Stimulated activated naive CD8-positive, alpha-beta T cell treated with anti-CD3 and anti-CD28 coated beads, Interleukin-15, Interleukin-2, amounts not matched to agents 100 ng/mL and 50 ng/mL, for 24 hours (primary cell): ENCODE measurements around the gene UBE2L5.

ENCODE experiments used
- H3K27ac Mint-ChIP-seq: one replicate; pipeline ENCODE4 v1.8.0; 2021; ENCODE audit warnings: mild to moderate bottlenecking, mixed read lengths
- H3K27me3 Mint-ChIP-seq: one replicate; pipeline ENCODE4 v1.8.0; 2021; ENCODE audit warnings: mixed read lengths
- H3K36me3 Mint-ChIP-seq: one replicate; pipeline ENCODE4 v1.8.0; 2021; ENCODE audit warnings: low read depth, mixed read lengths
- H3K4me1 Mint-ChIP-seq: one replicate; pipeline ENCODE4 v1.8.0; 2021; ENCODE audit warnings: low read depth, mixed read lengths
- H3K4me3 Mint-ChIP-seq: one replicate; pipeline ENCODE4 v1.8.0; 2021; ENCODE audit warnings: mild to moderate bottlenecking, mixed read lengths
- H3K9me3 Mint-ChIP-seq: one replicate; pipeline ENCODE4 v1.8.0; 2021; ENCODE audit warnings: mixed read lengths

Gene UBE2L5

GRCh38 chr13:30415430-30416030 lies 6.8 kb upstream of the UBE2L5 start:
- Mint-ChIP-seq H3K27me3 (no peaks in the 10 kb centered on the region), H3K27ac (no peak overlapping the region), H3K36me3 (no peaks in the 10 kb centered on the region), H3K4me1 (peaks cover 17% of the 10 kb centered on the region), H3K4me3 (no peak overlapping the region), H3K9me3 (no peaks in the 10 kb centered on the region)

- Mint-ChIP-seq H3K36me3 (no peaks in the 10 kb centered on the region), H3K9me3 (no peaks in the 10 kb centered on the region), H3K4me3 (no peak overlapping the region), H3K27me3 (no peaks in the 10 kb centered on the region), H3K4me1 (peaks cover 23% of the 10 kb centered on the region), H3K27ac (no peak overlapping the region)
These were observed 5.8 kb upstream of the UBE2L5 start for GRCh38 chr13:30416471-30416870.

- H3K9me3 Mint-ChIP-seq: no peaks in the 10 kb centered on the region
- no peaks in the 10 kb centered on the region for H3K36me3 Mint-ChIP-seq
- H3K4me1 Mint-ChIP-seq: peaks cover 24% of the 10 kb centered on the region
- no peaks in the 10 kb centered on the region for H3K27me3 Mint-ChIP-seq
- H3K4me3 Mint-ChIP-seq: no peak overlapping the region
- H3K27ac Mint-ChIP-seq: no peak overlapping the region
These were observed 4.1 kb upstream of the UBE2L5 start for GRCh38 chr13:30418075-30418716.

GRCh38 chr13:30418717-30419459 lies 3.4 kb upstream of the UBE2L5 start:
- Mint-ChIP-seq H3K27ac (no peak overlapping the region), H3K27me3 (no peaks in the 10 kb centered on the region), H3K9me3 (no peaks in the 10 kb centered on the region), H3K4me1 (peaks cover 24% of the 10 kb centered on the region), H3K4me3 (no peak overlapping the region), H3K36me3 (no peaks in the 10 kb centered on the region)

- Mint-ChIP-seq H3K27ac (no peak overlapping the region), H3K4me1 (peaks cover 14% of the 10 kb centered on the region), H3K4me3 (peak overlapping the region; percentile 80), H3K36me3 (no peaks in the 10 kb centered on the region), H3K27me3 (no peaks in the 10 kb centered on the region), H3K9me3 (no peaks in the 10 kb centered on the region)
These were observed 920 bp upstream of the UBE2L5 start for GRCh38 chr13:30421093-30422053.

GRCh38 chr13:30423891-30424290 lies 1.6 kb downstream of the UBE2L5 start:
- Mint-ChIP-seq H3K4me3 (no peak overlapping the region), H3K27ac (no peak overlapping the region), H3K27me3 (no peaks in the 10 kb centered on the region), H3K4me1 (peaks cover 16% of the 10 kb centered on the region), H3K9me3 (no peaks in the 10 kb centered on the region), H3K36me3 (no peaks in the 10 kb centered on the region)

- H3K9me3 Mint-ChIP-seq: no peaks in the 10 kb centered on the region
- no peak overlapping the region for H3K27ac Mint-ChIP-seq
- H3K36me3 Mint-ChIP-seq: no peaks in the 10 kb centered on the region
These were observed 6.9 kb downstream of the UBE2L5 start for GRCh38 chr13:30429235-30429634.

GRCh38 chr13:30429721-30430694 lies 7.7 kb downstream of the UBE2L5 start:
- no peaks in the 10 kb centered on the region for H3K9me3 Mint-ChIP-seq
- H3K27ac Mint-ChIP-seq: peak overlapping the region; percentile 97
- peak overlapping the region; percentile 79 for H3K4me3 Mint-ChIP-seq
- H3K4me1 Mint-ChIP-seq: peaks cover 34% of the 10 kb centered on the region
- H3K36me3 Mint-ChIP-seq: no peaks in the 10 kb centered on the region
- no peaks in the 10 kb centered on the region for H3K27me3 Mint-ChIP-seq

More at GRCh38 chr13:30429235-30429634, 6.9 kb downstream of the UBE2L5 start:
- Mint-ChIP-seq H3K4me3 (no peak overlapping the region), H3K4me1 (peaks cover 34% of the 10 kb centered on the region), H3K27me3 (no peaks in the 10 kb centered on the region)

- H3K4me3 Mint-ChIP-seq: peak overlapping the region; percentile 79
- H3K4me1 Mint-ChIP-seq: peaks cover 34% of the 10 kb centered on the region
- H3K27me3 Mint-ChIP-seq: no peaks in the 10 kb centered on the region
- H3K27ac Mint-ChIP-seq: peak overlapping the region; percentile 97
- no peaks in the 10 kb centered on the region for H3K36me3 Mint-ChIP-seq
- no peaks in the 10 kb centered on the region for H3K9me3 Mint-ChIP-seq
These were observed 9.1 kb downstream of the UBE2L5 start for GRCh38 chr13:30431269-30431940.

- H3K4me1 Mint-ChIP-seq: peaks cover 15% of the 10 kb centered on the region
- no peaks in the 10 kb centered on the region for H3K36me3 Mint-ChIP-seq
- H3K27ac Mint-ChIP-seq: no peak overlapping the region
- H3K27me3 Mint-ChIP-seq: no peaks in the 10 kb centered on the region
- H3K4me3 Mint-ChIP-seq: no peak overlapping the region
- no peaks in the 10 kb centered on the region for H3K9me3 Mint-ChIP-seq
These were observed 13.7 kb downstream of the UBE2L5 start for GRCh38 chr13:30435911-30436451.

GRCh38 chr13:30437177-30437576 lies 14.9 kb downstream of the UBE2L5 start:
- no peaks in the 10 kb centered on the region for H3K9me3 Mint-ChIP-seq
- H3K27ac Mint-ChIP-seq: no peak overlapping the region
- H3K36me3 Mint-ChIP-seq: no peaks in the 10 kb centered on the region
- H3K4me3 Mint-ChIP-seq: no peak overlapping the region
- H3K27me3 Mint-ChIP-seq: no peaks in the 10 kb centered on the region
- peaks cover 10% of the 10 kb centered on the region for H3K4me1 Mint-ChIP-seq

GRCh38 chr13:30438286-30438685 lies 16.0 kb downstream of the UBE2L5 start:
- Mint-ChIP-seq H3K9me3 (no peaks in the 10 kb centered on the region), H3K4me3 (no peak overlapping the region), H3K36me3 (no peaks in the 10 kb centered on the region), H3K27ac (no peak overlapping the region), H3K27me3 (no peaks in the 10 kb centered on the region), H3K4me1 (peaks cover 10% of the 10 kb centered on the region)
